ENCODE measurements around the gene GAB2.

GAB2 gene

DNA sequence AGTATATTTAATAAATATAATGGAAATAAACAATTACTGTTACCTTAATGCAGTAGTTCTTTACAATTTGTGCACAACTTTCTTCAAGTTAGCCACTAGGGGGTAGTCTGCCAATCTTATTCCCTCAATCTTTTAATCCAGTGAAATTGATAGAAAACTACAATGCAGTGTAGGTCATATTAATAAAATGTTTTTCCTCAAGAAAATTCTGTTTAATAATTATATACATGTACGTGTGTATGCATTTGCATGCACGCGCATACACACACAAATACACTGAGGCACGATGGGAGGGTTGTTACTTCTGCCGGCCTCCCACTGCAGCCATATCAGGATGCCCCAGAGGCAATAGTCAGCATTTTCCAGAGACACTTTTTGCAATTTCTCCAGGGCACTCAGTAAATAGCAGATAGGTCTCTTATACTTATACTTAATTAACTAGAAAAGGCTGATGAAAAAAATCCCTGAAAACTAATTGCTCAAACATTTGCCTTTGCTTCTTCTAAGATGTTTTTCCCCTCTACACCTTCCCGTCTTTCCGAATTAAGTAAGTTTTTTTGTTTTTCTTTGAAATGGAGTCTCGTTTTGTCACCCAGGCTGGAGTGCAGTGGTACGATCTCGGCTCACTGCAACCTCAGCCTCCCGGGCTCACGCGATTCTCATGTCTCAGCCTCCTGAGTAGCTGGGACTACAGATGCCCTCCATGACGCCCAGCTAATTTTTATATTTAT lies 3.1 kb downstream of the GAB2 start:
- no peak for DNase-seq
- TF ChIP-seq, protein P1, sequence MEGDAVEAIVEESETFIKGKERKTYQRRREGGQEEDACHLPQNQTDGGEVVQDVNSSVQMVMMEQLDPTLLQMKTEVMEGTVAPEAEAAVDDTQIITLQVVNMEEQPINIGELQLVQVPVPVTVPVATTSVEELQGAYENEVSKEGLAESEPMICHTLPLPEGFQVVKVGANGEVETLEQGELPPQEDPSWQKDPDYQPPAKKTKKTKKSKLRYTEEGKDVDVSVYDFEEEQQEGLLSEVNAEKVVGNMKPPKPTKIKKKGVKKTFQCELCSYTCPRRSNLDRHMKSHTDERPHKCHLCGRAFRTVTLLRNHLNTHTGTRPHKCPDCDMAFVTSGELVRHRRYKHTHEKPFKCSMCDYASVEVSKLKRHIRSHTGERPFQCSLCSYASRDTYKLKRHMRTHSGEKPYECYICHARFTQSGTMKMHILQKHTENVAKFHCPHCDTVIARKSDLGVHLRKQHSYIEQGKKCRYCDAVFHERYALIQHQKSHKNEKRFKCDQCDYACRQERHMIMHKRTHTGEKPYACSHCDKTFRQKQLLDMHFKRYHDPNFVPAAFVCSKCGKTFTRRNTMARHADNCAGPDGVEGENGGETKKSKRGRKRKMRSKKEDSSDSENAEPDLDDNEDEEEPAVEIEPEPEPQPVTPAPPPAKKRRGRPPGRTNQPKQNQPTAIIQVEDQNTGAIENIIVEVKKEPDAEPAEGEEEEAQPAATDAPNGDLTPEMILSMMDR (IDR thresholded peaks at IDR 0.05; ENCODE audit: low read depth, low read length, missing control alignments): peak; percentile 51
- Histone ChIP-seq H3K27me3 (replicated peaks) (no peaks in the 10 kb centered on the region), H3K27ac (no peak overlapping the region), H3K36me3 (replicated peaks) (no peaks in the 10 kb centered on the region), H3K4me3 (ENCODE audit: low read depth, low read length) (no peak overlapping the region)
- in situ Hi-C loops (cut with HindIII; ENCODE audit: low pct_ligation_motif_present, low sequenced_read_pairs): no loop called here

DNA sequence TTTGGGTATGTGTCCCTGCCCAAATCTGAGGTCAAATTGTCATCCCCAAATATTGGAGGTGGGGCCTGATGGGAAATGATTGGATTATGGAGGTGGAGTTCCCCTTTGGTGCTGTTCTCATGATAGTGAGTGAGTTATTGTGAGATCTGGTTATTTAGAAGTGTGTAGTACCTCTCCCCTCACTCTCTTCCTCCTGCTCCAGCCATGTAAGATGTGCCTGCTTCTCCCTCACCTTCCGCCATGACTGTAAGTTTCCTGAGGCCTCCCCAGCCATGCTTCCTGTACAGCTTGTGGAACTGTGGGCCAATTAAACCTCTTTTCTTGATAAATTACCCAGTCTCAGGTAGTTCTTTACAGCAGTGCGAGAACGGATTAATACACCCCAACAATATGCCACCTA lies 9.0 kb downstream of the GAB2 start:
- Histone ChIP-seq H3K36me3 (replicated peaks) (no peaks in the 10 kb centered on the region), H3K4me3 (ENCODE audit: low read depth, low read length) (no peak overlapping the region), H3K27me3 (replicated peaks) (no peaks in the 10 kb centered on the region), H3K27ac (no peak overlapping the region)
- in situ Hi-C loops (cut with HindIII; ENCODE audit: low pct_ligation_motif_present, low sequenced_read_pairs): no loop called here
- TF ChIP-seq, protein P1 (IDR thresholded peaks at IDR 0.05; ENCODE audit: low read depth, low read length, missing control alignments): no peak
- no peak for DNase-seq

DNA sequence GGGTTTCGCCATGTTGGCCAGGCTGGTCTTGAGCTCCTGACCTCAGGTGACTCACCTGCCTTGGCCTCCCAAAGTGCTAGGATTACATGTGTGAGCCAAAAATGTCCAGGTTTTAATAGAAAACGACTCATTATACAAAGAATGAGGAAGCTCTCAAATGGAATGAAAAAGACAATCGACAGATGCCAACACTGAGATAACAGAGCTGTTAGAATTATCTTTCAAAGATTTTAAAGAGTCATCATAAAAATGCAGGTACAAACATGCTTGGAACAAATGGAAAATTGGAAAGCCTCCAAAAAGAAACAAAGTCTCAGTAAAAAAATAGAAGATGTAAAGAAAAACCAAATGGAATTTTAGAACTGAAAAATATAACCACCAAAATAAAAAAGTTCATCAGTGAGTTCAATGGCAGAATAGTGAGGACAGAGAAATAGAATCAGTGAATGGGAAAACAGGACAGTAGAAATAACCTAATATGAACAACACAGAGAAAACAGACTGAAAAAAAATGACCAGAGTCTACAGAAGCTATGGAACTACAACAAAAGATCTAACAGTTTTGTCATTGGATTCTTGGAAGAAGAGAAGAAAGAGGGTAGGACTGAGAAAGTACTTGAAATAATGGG lies 10.9 kb downstream of the GAB2 start:
- no peaks in the 10 kb centered on the region for H3K36me3 ChIP-seq (replicated peaks)
- no peak overlapping the region for H3K27ac ChIP-seq
- TF ChIP-seq, protein P1 (IDR thresholded peaks at IDR 0.05; ENCODE audit: low read depth, low read length, missing control alignments): no peak
- H3K4me3 ChIP-seq (ENCODE audit: low read depth, low read length): no peak overlapping the region
- in situ Hi-C loops (cut with HindIII; ENCODE audit: low pct_ligation_motif_present, low sequenced_read_pairs): no loop called here
- no peaks in the 10 kb centered on the region for H3K27me3 ChIP-seq (replicated peaks)
- no peak for DNase-seq

DNA sequence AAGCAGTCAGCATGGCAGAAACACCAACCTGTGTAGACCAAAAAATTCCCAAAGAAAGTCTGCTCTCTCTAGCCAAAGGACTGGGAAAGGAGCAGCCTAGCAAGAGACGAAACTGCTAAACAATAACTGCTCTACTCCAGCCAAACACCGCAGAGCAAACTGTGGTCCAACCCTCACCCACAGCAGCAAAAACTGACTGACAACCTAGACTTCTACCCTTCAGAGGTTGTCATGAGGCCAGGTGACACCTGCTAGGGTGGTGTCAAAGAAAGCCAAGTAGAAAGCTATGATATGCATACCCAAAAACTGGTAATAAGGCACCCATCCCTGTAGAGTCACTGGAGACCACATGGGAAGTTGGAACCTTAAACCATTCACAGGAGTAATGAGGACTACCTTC lies 11.8 kb downstream of the GAB2 start:
- no peak for DNase-seq
- Histone ChIP-seq H3K36me3 (replicated peaks) (no peaks in the 10 kb centered on the region), H3K27ac (no peak overlapping the region), H3K27me3 (replicated peaks) (no peaks in the 10 kb centered on the region), H3K4me3 (ENCODE audit: low read depth, low read length) (no peak overlapping the region)
- in situ Hi-C loops (cut with HindIII; ENCODE audit: low pct_ligation_motif_present, low sequenced_read_pairs): no loop called here
- TF ChIP-seq, protein P1 (IDR thresholded peaks at IDR 0.05; ENCODE audit: low read depth, low read length, missing control alignments): no peak

DNA sequence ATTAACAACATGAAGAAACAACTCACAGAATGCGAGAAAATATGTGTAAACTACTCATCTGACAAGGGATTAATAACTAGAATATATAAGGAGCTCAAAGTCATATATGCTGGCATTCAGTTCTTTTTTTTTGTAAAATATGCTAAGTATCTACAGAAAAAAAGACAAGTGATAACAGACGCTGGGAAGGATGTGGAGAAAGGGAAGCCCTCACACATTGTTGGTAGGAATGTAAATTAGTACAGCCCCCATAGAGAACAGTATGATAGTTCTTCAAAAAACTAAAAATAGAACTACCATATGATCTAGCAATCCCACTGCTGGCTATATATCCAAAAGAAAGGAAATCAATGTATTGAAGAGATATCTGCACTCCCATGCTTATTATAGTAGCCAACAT lies 13.8 kb downstream of the GAB2 start:
- Histone ChIP-seq H3K4me3 (ENCODE audit: low read depth, low read length) (no peak overlapping the region), H3K36me3 (replicated peaks) (no peaks in the 10 kb centered on the region), H3K27me3 (replicated peaks) (no peaks in the 10 kb centered on the region), H3K27ac (no peak overlapping the region)
- TF ChIP-seq, protein P1 (IDR thresholded peaks at IDR 0.05; ENCODE audit: low read depth, low read length, missing control alignments): no peak
- no peak for DNase-seq
- in situ Hi-C loops (cut with HindIII; ENCODE audit: low pct_ligation_motif_present, low sequenced_read_pairs): no loop called here

All from brain microvascular endothelial cell (primary cell).